GM12878 (cell line): ENCODE results near the gene HSF5. TPM values are rescaled to one million over a fixed set of nuclear protein-coding genes. Genes with fewer than 3 reads are reported as not detected.

Experiments
- ATAC-seq: fragments of 200-7000 bp; cut with Tn5 transposase; 3 replicates; pipeline ENCODE4 v1.9.1; 2020; ENCODE audit warnings: mild to moderate bottlenecking, moderate library complexity
- BruUV-seq: library from RNA; stranded (reverse); fragments of 400-500 nt; replicated peaks from 2 replicates; lab custom pipeline; 2021; lab: Mats Ljungman, UMichigan
- CTCF ChIA-PET: fragments of 300-600 bp; sonication (Branson Sonifier 250); formaldehyde crosslinking; extraction: SDS; loops from one replicate; lab custom pipeline; 2021; ENCODE audit warnings: inconsistent platforms; lab: Yijun Ruan, JAX
- POLR2A ChIA-PET: fragments of 350-600 bp; formaldehyde crosslinking; extraction: SDS; loops from one replicate; lab custom pipeline; 2021; ENCODE audit warnings: inconsistent platforms; lab: Charles Lee
- RAD21 ChIA-PET: fragments of 300-600 bp; sonication (Branson Sonifier 250); formaldehyde crosslinking; loops from one replicate; lab custom pipeline; 2023; ENCODE audit warnings: antibody characterized with exemption; ENCODE audit not compliant: unreplicated experiment; lab: Charles Lee
- SMC1A ChIA-PET: fragments of 300-600 bp; sonication (Branson Sonifier 250); formaldehyde crosslinking; loops from one replicate; lab custom pipeline; 2023; ENCODE audit not compliant: unreplicated experiment, uncharacterized antibody; lab: Charles Lee
- DNase-seq: peaks from one replicate; pipeline ENCODE4 v3.0.0-alpha.2; 2011; ENCODE audit warnings: low read depth, low spot score
- FAIRE-seq: peaks from 3 replicates; lab custom pipeline; 2011; peaks lifted over from hg19 to GRCh38; lab: Jason Lieb, UNC
- H2AFZ ChIP-seq: 2 replicates; pipeline ENCODE4 v1.6.0; 2011; ENCODE audit warnings: low read depth, low read length, control low read depth; ENCODE audit not compliant: control insufficient read depth
- H3K27ac ChIP-seq: 2 replicates; pipeline ENCODE4 v1.5.1; 2011; ENCODE audit warnings: control low read depth; ENCODE audit not compliant: control insufficient read depth, insufficient read depth
- H3K27me3 ChIP-seq, 2 experiments: replicated peaks in 1 of 2; 2 replicates each; pipeline versions ENCODE4 v1.6.0 to v1.6.1; 2011; ENCODE audit warnings: low read length in 1 of 2; ENCODE audit not compliant: control insufficient read depth in 2 of 2, insufficient read depth in 2 of 2
- H3K36me3 ChIP-seq, 2 experiments: 2 replicates each; pipeline ENCODE4 v1.5.1; 2011; ENCODE audit warnings: low read length in 1 of 2; ENCODE audit not compliant: control insufficient read depth in 2 of 2, insufficient read depth in 2 of 2
- H3K4me1 ChIP-seq: 2 replicates; pipeline ENCODE4 v1.6.1; 2011; ENCODE audit warnings: mild to moderate bottlenecking, low read length, moderate library complexity, mixed read lengths; ENCODE audit not compliant: control insufficient read depth, insufficient read depth
- H3K4me2 ChIP-seq: 2 replicates; pipeline ENCODE4 v1.6.0; 2011; ENCODE audit warnings: control low read depth; ENCODE audit not compliant: control insufficient read depth, insufficient read depth
- H3K4me3 ChIP-seq: fragments of 200-600 bp; sonication (generic); 2 replicates; pipeline ENCODE4 v1.5.1; 2016
- H3K79me2 ChIP-seq: 2 replicates; pipeline ENCODE4 v1.6.0; 2011; ENCODE audit warnings: low read length; ENCODE audit not compliant: control insufficient read depth, insufficient read depth
- H3K9ac ChIP-seq: 2 replicates; pipeline ENCODE4 v1.8.0; 2011; ENCODE audit warnings: low read length, control low read depth, mixed read lengths; ENCODE audit not compliant: control insufficient read depth, insufficient read depth
- H3K9me3 ChIP-seq: replicated peaks from 3 replicates; pipeline ENCODE4 v1.5.1; 2011; ENCODE audit warnings: mild to moderate bottlenecking, low read length; ENCODE audit not compliant: control insufficient read depth, insufficient read depth
- H4K20me1 ChIP-seq: 2 replicates; pipeline ENCODE4 v1.6.0; 2011; ENCODE audit not compliant: control insufficient read depth, insufficient read depth
- BACH1 ChIP-seq: fragments of 450-650 bp; IDR thresholded peaks from 2 replicates; pipeline ENCODE4 v1.6.1; 2017; ENCODE audit warnings: mild to moderate bottlenecking, borderline replicate concordance
- BRCA1 ChIP-seq: IDR thresholded peaks from 2 replicates; pipeline ENCODE4 v1.6.1; 2011; ENCODE audit warnings: low read depth, low read length, improper control_type of control experiment
- FOS ChIP-seq: IDR thresholded peaks from 3 replicates; pipeline ENCODE4 v1.6.1; 2011; ENCODE audit warnings: borderline replicate concordance; ENCODE audit not compliant: insufficient read length; ENCODE audit errors: extremely low read depth
- GATAD2B ChIP-seq: fragments of 450-650 bp; conservative IDR thresholded peaks from 2 replicates; pipeline ENCODE4 v1.6.1; 2017; ENCODE audit warnings: low read depth, mild to moderate bottlenecking, moderate library complexity
- NFIC ChIP-seq: IDR thresholded peaks from 2 replicates; pipeline ENCODE4 v1.6.1; 2012; ENCODE audit warnings: low read depth, mild to moderate bottlenecking, inconsistent platforms, low read length, moderate library complexity
- POLR2AphosphoS2 ChIP-seq: IDR thresholded peaks from 2 replicates; pipeline ENCODE4 v1.6.1; 2011; ENCODE audit warnings: low read depth, mild to moderate bottlenecking, low read length, improper control_type of control experiment, moderate library complexity
- WGBS: methylation state at CpG from one replicate; pipeline ENCODE4 v1.1.6; 2016; ENCODE audit warnings: low lambda C conversion rate; ENCODE audit not compliant: insufficient replicate concordance, insufficient coverage; ENCODE audit errors: missing lambda C conversion rate; 5-methylcytosine and 5-hydroxymethylcytosine counted together
- in situ Hi-C: fragments of 300-500 bp; cut with MboI; formaldehyde crosslinking; loops from 9 replicates; pipeline ENCODE4 v1.14.3; 2018; ENCODE audit warnings: mixed read lengths
- intact Hi-C: fragments of 100-400 bp; cut with micrococcal nuclease; formaldehyde crosslinking; loops from one replicate; pipeline ENCODE4 v1.14.2; 2022; ENCODE audit not compliant: unreplicated experiment
- polyA plus RNA-seq, 11 experiments: library from polyadenylated mRNA; depleted of rRNA in 4 of 11; unstranded in 6 of 11; stranded (reverse) in 5 of 11; fragments of >200 nt; fragmentation: Nextera tagmentation in 4 of 11; fragmentation: Illumina TruSeq in 1 of 11; extraction: Ambion mirVana in 4 of 11; extraction: Trizol in 1 of 11; gene quantifications; 1 replicate in 1 of 11; 2 replicates in 10 of 11; pipeline versions ENCODE4 v1.2.1 to v1.2.3, GENCODE V29; 2011 to 2016; ENCODE audit warnings: inconsistent platforms in 2 of 11, missing spikeins in 2 of 11, low read depth in 1 of 11
- total RNA-seq, 4 experiments: library from RNA; depleted of rRNA in 3 of 4; stranded (reverse); fragments of >200 nt in 3 of 4; fragmentation: Illumina TruSeq in 1 of 4; extraction: Trizol in 1 of 4; gene quantifications; 2 replicates each; pipeline versions ENCODE4 v1.2.1 to v1.2.3, GENCODE V29; 2013 to 2021
- TF ChIP-seq, protein P1 (sequence below): IDR thresholded peaks from 2 replicates; pipeline ENCODE4 v1.6.1; 2012; ENCODE audit warnings: low read depth, low read length, improper control_type of control experiment
- TF ChIP-seq, protein P2 (sequence below): fragments of 450-650 bp; IDR thresholded peaks from 2 replicates; pipeline ENCODE4 v1.6.1; 2016; ENCODE audit warnings: mild to moderate bottlenecking

HSF5 gene
- total and polyA plus RNA-seq, 10 of the 15 experiments (the other 5 are each of a cell fraction or from before 2014, with no cell fraction given), result 0.02 to 0.18 (median 0.06) TPM; not detected in 4

DNA sequence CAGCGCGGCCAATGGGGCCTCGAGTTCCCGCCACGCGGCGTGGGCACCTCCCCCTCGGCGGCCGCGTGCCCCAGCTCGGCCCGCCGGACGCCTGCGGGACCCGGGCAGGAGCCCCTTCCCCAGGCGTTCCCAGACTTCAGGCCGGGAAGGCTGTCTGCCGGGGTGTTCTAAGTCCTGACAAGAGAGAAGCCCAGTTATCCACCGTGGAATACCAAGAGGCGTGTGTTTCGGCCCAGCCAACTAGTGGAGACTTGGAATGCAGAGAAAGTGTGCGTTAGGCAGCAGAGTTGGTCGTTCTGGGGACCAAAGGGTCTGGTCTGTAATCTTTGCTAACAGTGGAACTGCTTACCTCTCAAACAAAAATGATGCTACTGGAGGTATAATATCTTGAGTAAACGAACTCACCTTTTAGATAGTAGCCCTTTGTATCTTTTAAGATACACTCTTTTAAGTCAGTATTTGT, 251 bp upstream of the HSF5 start:
- Histone ChIP-seq H3K79me2 (no peaks in the 10 kb centered on the region), H3K27me3 (no peaks in the 10 kb centered on the region), H3K4me1 (no peaks in the 10 kb centered on the region), H4K20me1 (no peaks in the 10 kb centered on the region), H2AFZ (no peak overlapping the region), H3K36me3 (peaks cover 9 to 23% of the 10 kb centered on the region in 2 experiments; a peak in 3 of 4 replicates), H3K9ac (no peak overlapping the region), H3K4me3 (no peak overlapping the region), H3K4me2 (no peak overlapping the region), H3K9me3 (no peaks in the 10 kb centered on the region), H3K27ac (no peak overlapping the region)
- 98% methylated on average over 16 of the region's 26 CpGs for WGBS
- ChIA-PET POLR2A (no interaction called here), RAD21 (no interaction called here), CTCF (no interaction called here), SMC1A (no interaction called here)
- DNase-seq (no peak), ATAC-seq (no peak), FAIRE-seq (no peak)
- intact Hi-C loops, result no loop called here
- TF ChIP-seq BRCA1 (no peak), FOS (no peak), BACH1 (no peak), POLR2AphosphoS2 (0 out of 2 replicates have a peak, but pooled peaks have one; percentile 38), NFIC (no peak), GATAD2B (no peak)
- TF ChIP-seq, protein P1, sequence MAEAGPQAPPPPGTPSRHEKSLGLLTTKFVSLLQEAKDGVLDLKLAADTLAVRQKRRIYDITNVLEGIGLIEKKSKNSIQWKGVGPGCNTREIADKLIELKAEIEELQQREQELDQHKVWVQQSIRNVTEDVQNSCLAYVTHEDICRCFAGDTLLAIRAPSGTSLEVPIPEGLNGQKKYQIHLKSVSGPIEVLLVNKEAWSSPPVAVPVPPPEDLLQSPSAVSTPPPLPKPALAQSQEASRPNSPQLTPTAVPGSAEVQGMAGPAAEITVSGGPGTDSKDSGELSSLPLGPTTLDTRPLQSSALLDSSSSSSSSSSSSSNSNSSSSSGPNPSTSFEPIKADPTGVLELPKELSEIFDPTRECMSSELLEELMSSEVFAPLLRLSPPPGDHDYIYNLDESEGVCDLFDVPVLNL, result no peak
- TF ChIP-seq, protein P2, sequence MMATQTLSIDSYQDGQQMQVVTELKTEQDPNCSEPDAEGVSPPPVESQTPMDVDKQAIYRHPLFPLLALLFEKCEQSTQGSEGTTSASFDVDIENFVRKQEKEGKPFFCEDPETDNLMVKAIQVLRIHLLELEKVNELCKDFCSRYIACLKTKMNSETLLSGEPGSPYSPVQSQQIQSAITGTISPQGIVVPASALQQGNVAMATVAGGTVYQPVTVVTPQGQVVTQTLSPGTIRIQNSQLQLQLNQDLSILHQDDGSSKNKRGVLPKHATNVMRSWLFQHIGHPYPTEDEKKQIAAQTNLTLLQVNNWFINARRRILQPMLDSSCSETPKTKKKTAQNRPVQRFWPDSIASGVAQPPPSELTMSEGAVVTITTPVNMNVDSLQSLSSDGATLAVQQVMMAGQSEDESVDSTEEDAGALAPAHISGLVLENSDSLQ, result no peak
- in situ Hi-C loops, result no loop called here
- BruUV-seq, result no TSS peak
